IPS-15b (cell line): Measurements from ENCODE around the gene ADAM11.
"Not testable (repeated sequence)": the region's sequence is repeated elsewhere in the genome, so short reads cannot be mapped to it uniquely, and the experiment has no call there.

ENCODE experiments used
- H3K27me3 ChIP-seq: one replicate; pipeline ENCODE4 v1.6.1; 2013; ENCODE audit warnings: low read length; ENCODE audit not compliant: control insufficient read depth, insufficient read depth
- H3K36me3 ChIP-seq: one replicate; pipeline ENCODE4 v1.6.1; 2013; ENCODE audit warnings: low read length; ENCODE audit not compliant: control insufficient read depth, insufficient read depth
- H3K4me1 ChIP-seq: one replicate; pipeline ENCODE4 v1.6.1; 2013; ENCODE audit warnings: mild to moderate bottlenecking, low read length; ENCODE audit not compliant: control insufficient read depth, insufficient read depth
- H3K4me3 ChIP-seq: one replicate; pipeline ENCODE4 v1.5.1; 2013; ENCODE audit warnings: low read depth, low read length
- H3K9ac ChIP-seq: one replicate; pipeline ENCODE4 v1.6.1; 2013; ENCODE audit warnings: low read depth, mild to moderate bottlenecking, low read length
- H3K9me3 ChIP-seq: one replicate; pipeline ENCODE4 v1.6.1; 2013; ENCODE audit warnings: mild to moderate bottlenecking, low read length; ENCODE audit not compliant: control insufficient read depth, insufficient read depth

ADAM11 gene

DNA sequence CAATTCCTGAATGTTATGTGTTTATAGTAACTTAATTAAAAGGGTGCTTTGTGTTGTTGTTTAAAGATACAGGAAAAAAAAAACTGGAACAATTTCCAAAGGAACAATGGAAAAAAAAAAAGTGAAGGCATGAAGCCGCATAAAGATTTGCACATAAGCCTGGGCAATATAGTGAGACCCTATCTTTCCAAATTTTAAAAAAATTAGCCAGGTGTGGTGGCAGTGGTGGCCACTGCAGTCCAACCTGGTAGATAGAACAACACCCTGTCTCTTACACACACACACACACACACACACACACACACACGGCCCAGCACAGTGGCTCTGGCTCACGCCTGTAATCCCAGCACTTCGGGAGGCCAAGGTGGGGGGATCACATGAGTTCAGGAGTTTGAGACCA, 49.4 kb downstream of the ADAM11 start:
- Histone ChIP-seq H3K9ac (no peak overlapping the region), H3K4me3 (no peak overlapping the region), H3K4me1 (no peaks in the 10 kb centered on the region), H3K36me3 (peaks cover 18% of the 10 kb centered on the region), H3K9me3 (no peaks in the 10 kb centered on the region), H3K27me3 (no peaks in the 10 kb centered on the region)

DNA sequence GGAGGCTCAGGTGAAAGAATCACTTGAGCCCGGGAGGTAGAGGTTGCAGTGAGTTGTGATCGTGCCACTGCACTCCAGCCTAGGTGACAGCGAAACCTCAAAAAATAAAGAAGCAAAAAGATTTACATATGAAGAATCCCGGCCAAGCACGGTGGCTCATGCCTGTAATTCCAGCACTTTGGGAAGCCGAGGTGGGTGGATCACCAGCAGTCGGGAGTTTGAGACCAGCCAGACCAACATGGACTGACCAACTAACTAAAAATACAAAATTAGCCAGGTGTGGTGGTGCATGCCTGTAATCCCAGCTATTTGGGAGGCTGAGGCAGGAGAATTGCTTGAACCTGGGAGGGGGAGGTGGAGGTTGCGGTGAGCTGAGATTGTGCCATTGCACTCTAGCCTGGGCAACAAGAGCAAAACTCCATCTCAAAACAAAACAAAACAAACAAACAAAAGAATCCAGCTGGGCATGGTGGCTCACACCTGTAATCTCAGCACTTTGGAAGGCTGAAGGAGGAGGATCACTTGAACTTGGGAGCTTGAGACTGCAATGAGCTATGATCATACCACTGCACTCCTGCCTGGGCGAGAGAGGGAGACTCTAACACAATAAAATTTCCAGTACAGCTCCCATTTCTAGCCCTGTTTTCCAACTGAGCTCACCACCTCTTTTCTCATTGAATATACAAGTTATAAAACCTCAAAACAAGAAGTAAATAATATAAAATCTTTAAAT, 50.0 kb downstream of the ADAM11 start:
- H3K36me3 ChIP-seq: peaks cover 18% of the 10 kb centered on the region

DNA sequence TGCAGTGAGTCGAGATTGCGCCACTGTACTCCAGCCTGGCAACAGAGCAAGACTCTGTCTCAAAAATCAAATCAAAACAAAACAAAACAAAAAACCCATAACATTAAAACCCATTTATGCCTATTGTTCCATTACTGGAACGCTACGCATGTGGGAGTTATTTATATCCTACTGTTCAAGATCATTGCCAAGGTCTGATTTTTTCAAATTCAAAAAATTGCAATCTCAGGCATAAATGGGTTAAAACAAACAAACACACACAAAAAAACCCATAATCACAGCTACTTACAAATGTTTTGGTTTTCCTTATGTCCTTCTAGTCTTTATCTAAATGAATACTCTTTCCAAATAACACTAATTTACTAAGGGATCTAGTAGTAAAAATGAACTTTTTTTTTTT, 53.5 kb downstream of the ADAM11 start:
- H3K9ac ChIP-seq: no peak overlapping the region
- H3K27me3 ChIP-seq: no peaks in the 10 kb centered on the region
- no peaks in the 10 kb centered on the region for H3K4me1 ChIP-seq
- H3K9me3 ChIP-seq: no peaks in the 10 kb centered on the region
- H3K36me3 ChIP-seq: peaks cover 4% of the 10 kb centered on the region
- H3K4me3 ChIP-seq: no peak overlapping the region

More for the DNA sequence above, 50.0 kb downstream of the ADAM11 start:
- not testable (repeated sequence) for H3K4me1 ChIP-seq, H3K4me3 ChIP-seq, H3K27me3 ChIP-seq, H3K9me3 ChIP-seq, H3K9ac ChIP-seq

- H3K4me3 ChIP-seq, H3K9me3 ChIP-seq, H3K27me3 ChIP-seq, H3K9ac ChIP-seq, H3K4me1 ChIP-seq, H3K36me3 ChIP-seq: not testable (repeated sequence)
Observed at GRCh38 chr17:44818508-44818907, 59.7 kb downstream of the ADAM11 start.

DNA sequence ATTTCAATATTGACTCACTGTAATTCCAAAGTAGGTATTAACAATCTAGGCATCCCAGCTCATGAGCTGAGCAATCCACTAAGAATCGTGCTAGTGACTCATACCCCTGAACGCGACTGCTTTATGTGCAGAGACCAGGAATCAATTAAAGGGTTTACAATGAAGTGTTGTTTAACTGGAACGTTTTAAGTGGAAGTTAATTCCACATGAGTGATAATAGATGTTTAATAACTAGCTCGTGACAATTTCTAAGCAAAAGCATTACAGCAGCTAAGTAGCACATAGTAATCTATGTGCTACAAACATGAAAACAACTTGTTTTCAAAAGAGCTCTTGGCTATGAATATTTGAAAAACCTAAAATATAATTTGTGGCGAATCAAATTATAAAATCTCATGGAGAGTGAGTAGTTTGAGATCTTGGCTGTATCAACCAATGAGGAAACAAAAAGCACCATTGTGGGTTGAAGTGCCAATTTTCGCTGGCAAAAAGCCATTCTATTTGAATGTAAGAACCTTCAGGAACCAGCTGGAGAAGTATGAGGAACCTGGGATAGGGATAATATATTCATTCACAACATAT, 61.9 kb downstream of the ADAM11 start:
- Histone ChIP-seq H3K27me3 (no peaks in the 10 kb centered on the region), H3K9me3 (no peaks in the 10 kb centered on the region), H3K4me1 (no peaks in the 10 kb centered on the region), H3K36me3 (no peaks in the 10 kb centered on the region), H3K4me3 (no peak overlapping the region), H3K9ac (no peak overlapping the region)

- H3K4me1 ChIP-seq, H3K9ac ChIP-seq, H3K36me3 ChIP-seq, H3K27me3 ChIP-seq, H3K4me3 ChIP-seq, H3K9me3 ChIP-seq: not testable (repeated sequence)
Observed at GRCh38 chr17:44825236-44825635, 66.4 kb downstream of the ADAM11 start.

- peaks cover 8% of the 10 kb centered on the region for H3K4me1 ChIP-seq
- H3K9ac ChIP-seq: no peak overlapping the region
- H3K9me3 ChIP-seq: no peaks in the 10 kb centered on the region
- H3K4me3 ChIP-seq: no peak overlapping the region
- H3K36me3 ChIP-seq: no peaks in the 10 kb centered on the region
- H3K27me3 ChIP-seq: no peaks in the 10 kb centered on the region
Observed at GRCh38 chr17:44826123-44826790, 67.5 kb downstream of the ADAM11 start.

- H3K9ac ChIP-seq: no peak overlapping the region
- H3K4me1 ChIP-seq: peaks cover 8% of the 10 kb centered on the region
- peak overlapping the region; percentile 60 for H3K4me3 ChIP-seq
Observed at GRCh38 chr17:44827863-44828262, 69.1 kb downstream of the ADAM11 start.

DNA sequence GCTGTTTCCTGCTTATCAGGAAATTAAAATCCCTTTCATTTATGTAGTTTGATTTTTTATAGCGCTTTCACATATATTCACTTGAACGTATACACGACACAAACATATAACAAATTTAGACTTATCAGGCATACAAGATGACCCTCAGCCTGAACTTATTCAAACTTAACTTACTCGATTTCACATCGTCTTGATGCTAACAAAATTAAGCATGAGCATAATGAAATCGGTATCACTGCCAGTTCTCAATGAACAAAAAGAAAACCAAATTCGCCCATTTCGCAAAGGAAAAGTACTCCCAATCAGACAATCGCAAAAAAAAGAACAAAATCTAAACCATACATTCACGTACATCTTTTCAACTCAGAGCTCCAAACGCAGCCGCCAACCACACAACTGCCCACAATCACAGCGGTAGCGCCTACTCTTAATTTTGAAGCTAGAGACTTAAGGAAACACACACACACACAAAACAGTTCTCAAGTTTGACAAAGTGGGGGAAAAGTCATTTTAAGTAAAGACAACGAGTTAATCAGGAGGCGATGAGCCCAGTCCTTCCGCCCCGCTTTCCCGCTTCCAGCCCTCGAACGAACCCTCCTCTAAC, 70.2 kb downstream of the ADAM11 start:
- Histone ChIP-seq H3K36me3 (no peaks in the 10 kb centered on the region), H3K9me3 (no peaks in the 10 kb centered on the region), H3K4me1 (peaks cover 8% of the 10 kb centered on the region), H3K4me3 (peak overlapping the region; percentile 60), H3K27me3 (no peaks in the 10 kb centered on the region), H3K9ac (peak overlapping the region; percentile 80)

More at GRCh38 chr17:44827863-44828262, 69.1 kb downstream of the ADAM11 start:
- no peaks in the 10 kb centered on the region for H3K36me3 ChIP-seq
- no peaks in the 10 kb centered on the region for H3K9me3 ChIP-seq
- no peaks in the 10 kb centered on the region for H3K27me3 ChIP-seq

- H3K4me1 ChIP-seq: peaks cover 8% of the 10 kb centered on the region
- no peaks in the 10 kb centered on the region for H3K9me3 ChIP-seq
- no peaks in the 10 kb centered on the region for H3K27me3 ChIP-seq
- peak within 1 kb of the TSS; percentile 72 for H3K4me3 ChIP-seq
- no peaks in the 10 kb centered on the region for H3K36me3 ChIP-seq
- H3K9ac ChIP-seq: peak within 1 kb of the TSS; percentile 80
Observed at GRCh38 chr17:44829523-44830358, 71.0 kb downstream of the ADAM11 start, which contains the start of gene GJC1. GJC1 (minus strand) TSS chr17:44830287; CDS start chr17:44805817, 24,470 bp downstream.
